Measurements from ENCODE around the gene VPS9D1.

DNA sequence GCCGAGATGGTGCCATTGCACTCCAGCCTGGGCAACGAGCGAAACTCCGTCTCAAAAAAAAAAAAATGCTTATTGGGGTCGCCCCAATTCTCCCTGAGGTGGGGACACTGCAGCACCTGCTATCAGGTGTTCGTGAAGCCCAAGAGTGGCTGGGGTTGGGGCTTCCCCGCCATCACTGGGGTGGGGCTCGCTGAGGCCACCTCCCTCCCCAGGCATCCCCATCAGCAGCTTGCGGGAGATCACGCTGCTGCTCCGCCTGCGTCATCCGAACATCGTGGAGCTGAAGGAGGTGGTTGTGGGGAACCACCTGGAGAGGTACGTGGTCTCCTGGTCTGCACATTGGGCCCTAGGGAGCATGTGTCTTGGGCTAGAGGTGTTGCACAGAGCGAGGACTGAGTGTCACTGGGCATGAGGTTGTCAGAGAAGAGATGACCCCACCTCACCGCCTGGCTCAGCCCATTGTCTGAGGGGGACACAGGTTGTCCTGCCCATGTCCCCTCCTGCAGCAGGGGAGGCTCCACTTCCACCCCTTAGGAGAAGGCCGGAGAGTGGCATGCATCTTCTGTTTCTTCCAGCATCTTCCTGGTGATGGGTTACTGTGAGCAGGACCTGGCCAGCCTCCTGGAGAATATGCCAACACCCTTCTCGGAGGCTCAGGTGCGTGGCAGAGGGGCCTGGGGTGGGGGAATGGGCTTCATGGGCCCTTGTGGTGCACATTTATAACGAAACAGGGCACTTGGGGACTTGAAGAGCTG is 29.3 kb downstream of the VPS9D1 start:
- TF ChIP-seq, protein P1, sequence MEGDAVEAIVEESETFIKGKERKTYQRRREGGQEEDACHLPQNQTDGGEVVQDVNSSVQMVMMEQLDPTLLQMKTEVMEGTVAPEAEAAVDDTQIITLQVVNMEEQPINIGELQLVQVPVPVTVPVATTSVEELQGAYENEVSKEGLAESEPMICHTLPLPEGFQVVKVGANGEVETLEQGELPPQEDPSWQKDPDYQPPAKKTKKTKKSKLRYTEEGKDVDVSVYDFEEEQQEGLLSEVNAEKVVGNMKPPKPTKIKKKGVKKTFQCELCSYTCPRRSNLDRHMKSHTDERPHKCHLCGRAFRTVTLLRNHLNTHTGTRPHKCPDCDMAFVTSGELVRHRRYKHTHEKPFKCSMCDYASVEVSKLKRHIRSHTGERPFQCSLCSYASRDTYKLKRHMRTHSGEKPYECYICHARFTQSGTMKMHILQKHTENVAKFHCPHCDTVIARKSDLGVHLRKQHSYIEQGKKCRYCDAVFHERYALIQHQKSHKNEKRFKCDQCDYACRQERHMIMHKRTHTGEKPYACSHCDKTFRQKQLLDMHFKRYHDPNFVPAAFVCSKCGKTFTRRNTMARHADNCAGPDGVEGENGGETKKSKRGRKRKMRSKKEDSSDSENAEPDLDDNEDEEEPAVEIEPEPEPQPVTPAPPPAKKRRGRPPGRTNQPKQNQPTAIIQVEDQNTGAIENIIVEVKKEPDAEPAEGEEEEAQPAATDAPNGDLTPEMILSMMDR (IDR thresholded peaks at IDR 0.05) = no peak
- no peak for TF ChIP-seq POLR2A (IDR thresholded peaks at IDR 0.05)

Measured in ovary (tissue), 3 donors.